Measurements from ENCODE around the gene PRKCZ. TPM values are rescaled to one million over a fixed set of nuclear protein-coding genes. Genes with fewer than 3 reads are reported as not detected.

PRKCZ gene
- total and polyA plus RNA-seq, 2 of the 4 experiments (the other 2 are of a cell fraction), result 2.0 to 3.5 TPM

DNA sequence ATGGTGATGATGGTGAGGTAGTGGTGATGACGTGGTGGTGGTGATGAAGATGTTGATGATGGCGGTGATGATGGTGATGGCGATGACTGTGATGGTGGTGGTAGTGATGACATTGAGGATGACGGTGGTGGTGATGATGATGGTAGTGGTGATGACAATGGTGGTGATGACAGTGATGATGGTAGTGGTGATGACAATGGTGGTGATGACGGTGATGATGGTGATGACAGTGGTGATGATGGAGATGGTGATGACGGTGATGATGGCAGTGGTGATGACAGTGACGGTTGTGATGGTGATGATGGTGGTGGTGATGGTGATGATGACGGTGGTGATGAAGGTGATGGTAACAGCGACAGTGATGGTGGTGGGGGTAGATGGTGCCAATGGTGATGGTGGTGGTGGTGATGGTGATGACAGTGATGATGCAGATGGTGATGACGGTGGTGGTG lies 105.0 kb downstream of the PRKCZ start:
- no peak overlapping the region for H2BK5ac ChIP-seq (ENCODE audit: low read depth, low read length, poor library complexity, severe bottlenecking)
- H3K9me1 ChIP-seq (ENCODE audit: insufficient read depth, low read length), result no peaks in the 10 kb centered on the region
- no peak overlapping the region for H2AK5ac ChIP-seq (ENCODE audit: low read depth, low read length)
- H4K8ac ChIP-seq (ENCODE audit: low read depth in 2 of 2, low read length in 2 of 2), result no peak overlapping the region
- no peak overlapping the region for H2BK20ac ChIP-seq (ENCODE audit: low read depth, low read length)
- no peak overlapping the region for H3K18ac ChIP-seq (ENCODE audit: low read depth, low read length)
- H3K79me1 ChIP-seq (ENCODE audit: low read depth in 1 of 2, low read length in 2 of 2), result no peaks in the 10 kb centered on the region
- dilution Hi-C loops (cut with HindIII; ENCODE audit: low sequenced_read_pairs, unreplicated experiment), result no loop called here
- WGBS, 2 experiments (ENCODE audit: extremely low coverage in 2 of 2, insufficient read length in 1 of 2), result 88% methylated on average over 9 of the region's 10 CpGs; no CpG with 5 or more reads in 1 of the 2 experiments
- H3K4ac ChIP-seq (ENCODE audit: low read depth, low read length), result no peak overlapping the region
- no peaks in the 10 kb centered on the region for H3K4me1 ChIP-seq (ENCODE audit: control insufficient read depth, insufficient read depth, low read length)
- no peaks in the 10 kb centered on the region for H3K36me3 ChIP-seq (ENCODE audit: control insufficient read depth, insufficient read depth, low read length)
- H3K9me3 ChIP-seq (ENCODE audit: control insufficient read depth, insufficient read depth, low read length), result no peaks in the 10 kb centered on the region
- in situ Hi-C loops (cut with MboI; ENCODE audit: low sequenced_read_pairs), result loop anchor here (10.0 kb wide), 1 partner anchor 190 kb away; no protein-coding TSS in a partner anchor
- no peak for ATAC-seq (ENCODE audit: low read depth)
- H3K9ac ChIP-seq (ENCODE audit: low read depth, low read length), result no peak overlapping the region
- POLR2A ChIA-PET (ENCODE audit: unreplicated experiment), result no interaction called here
- H2BK15ac ChIP-seq (ENCODE audit: low read depth, low read length), result no peak overlapping the region
- TF ChIP-seq, protein P1, sequence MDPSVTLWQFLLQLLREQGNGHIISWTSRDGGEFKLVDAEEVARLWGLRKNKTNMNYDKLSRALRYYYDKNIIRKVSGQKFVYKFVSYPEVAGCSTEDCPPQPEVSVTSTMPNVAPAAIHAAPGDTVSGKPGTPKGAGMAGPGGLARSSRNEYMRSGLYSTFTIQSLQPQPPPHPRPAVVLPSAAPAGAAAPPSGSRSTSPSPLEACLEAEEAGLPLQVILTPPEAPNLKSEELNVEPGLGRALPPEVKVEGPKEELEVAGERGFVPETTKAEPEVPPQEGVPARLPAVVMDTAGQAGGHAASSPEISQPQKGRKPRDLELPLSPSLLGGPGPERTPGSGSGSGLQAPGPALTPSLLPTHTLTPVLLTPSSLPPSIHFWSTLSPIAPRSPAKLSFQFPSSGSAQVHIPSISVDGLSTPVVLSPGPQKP (IDR thresholded peaks at IDR 0.05; ENCODE audit: borderline replicate concordance, low read depth, low read length), result no peak
- TF ChIP-seq, protein P2, sequence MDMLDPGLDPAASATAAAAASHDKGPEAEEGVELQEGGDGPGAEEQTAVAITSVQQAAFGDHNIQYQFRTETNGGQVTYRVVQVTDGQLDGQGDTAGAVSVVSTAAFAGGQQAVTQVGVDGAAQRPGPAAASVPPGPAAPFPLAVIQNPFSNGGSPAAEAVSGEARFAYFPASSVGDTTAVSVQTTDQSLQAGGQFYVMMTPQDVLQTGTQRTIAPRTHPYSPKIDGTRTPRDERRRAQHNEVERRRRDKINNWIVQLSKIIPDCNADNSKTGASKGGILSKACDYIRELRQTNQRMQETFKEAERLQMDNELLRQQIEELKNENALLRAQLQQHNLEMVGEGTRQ (IDR thresholded peaks at IDR 0.05; ENCODE audit: low read depth, low read length), result no peak
- no peak for TF ChIP-seq CEBPB (IDR thresholded peaks at IDR 0.05; ENCODE audit: low read depth, low read length)
- TF ChIP-seq MXI1 (IDR thresholded peaks at IDR 0.05; ENCODE audit: borderline replicate concordance, low read depth, low read length), result no peak
- TF ChIP-seq FOS (IDR thresholded peaks at IDR 0.05; ENCODE audit: low read depth, low read length), result no peak
- TF ChIP-seq SMC3 (IDR thresholded peaks at IDR 0.05; ENCODE audit: low read depth, low read length), result no peak
- no peak for TF ChIP-seq RCOR1 (IDR thresholded peaks at IDR 0.05; ENCODE audit: insufficient replicate concordance, low read length)
- no peak for TF ChIP-seq RFX5 (IDR thresholded peaks at IDR 0.05; ENCODE audit: low read depth, low read length)
- no peak for TF ChIP-seq POLR2A (IDR thresholded peaks at IDR 0.05; ENCODE audit: low read depth, low read length)
- TF ChIP-seq CHD1 (IDR thresholded peaks at IDR 0.05; ENCODE audit: low read depth, low read length), result no peak
- TF ChIP-seq, protein P3, sequence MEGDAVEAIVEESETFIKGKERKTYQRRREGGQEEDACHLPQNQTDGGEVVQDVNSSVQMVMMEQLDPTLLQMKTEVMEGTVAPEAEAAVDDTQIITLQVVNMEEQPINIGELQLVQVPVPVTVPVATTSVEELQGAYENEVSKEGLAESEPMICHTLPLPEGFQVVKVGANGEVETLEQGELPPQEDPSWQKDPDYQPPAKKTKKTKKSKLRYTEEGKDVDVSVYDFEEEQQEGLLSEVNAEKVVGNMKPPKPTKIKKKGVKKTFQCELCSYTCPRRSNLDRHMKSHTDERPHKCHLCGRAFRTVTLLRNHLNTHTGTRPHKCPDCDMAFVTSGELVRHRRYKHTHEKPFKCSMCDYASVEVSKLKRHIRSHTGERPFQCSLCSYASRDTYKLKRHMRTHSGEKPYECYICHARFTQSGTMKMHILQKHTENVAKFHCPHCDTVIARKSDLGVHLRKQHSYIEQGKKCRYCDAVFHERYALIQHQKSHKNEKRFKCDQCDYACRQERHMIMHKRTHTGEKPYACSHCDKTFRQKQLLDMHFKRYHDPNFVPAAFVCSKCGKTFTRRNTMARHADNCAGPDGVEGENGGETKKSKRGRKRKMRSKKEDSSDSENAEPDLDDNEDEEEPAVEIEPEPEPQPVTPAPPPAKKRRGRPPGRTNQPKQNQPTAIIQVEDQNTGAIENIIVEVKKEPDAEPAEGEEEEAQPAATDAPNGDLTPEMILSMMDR (conservative IDR thresholded peaks at IDR 0.05; ENCODE audit: low read depth, low read length), result no peak
- no peak for TF ChIP-seq RAD21 (IDR thresholded peaks at IDR 0.05; ENCODE audit: low read length)
- TF ChIP-seq BHLHE40 (IDR thresholded peaks at IDR 0.05; ENCODE audit: low read depth, low read length), result no peak
- TF ChIP-seq MAFK (IDR thresholded peaks at IDR 0.05; ENCODE audit: low read depth, low read length), result no peak
- TF ChIP-seq MAZ (IDR thresholded peaks at IDR 0.05; ENCODE audit: borderline replicate concordance, low read depth, low read length), result no peak
- no peak for TF ChIP-seq NFE2L2 (IDR thresholded peaks at IDR 0.05; ENCODE audit: low read depth, low read length)
- H2BK120ac ChIP-seq (ENCODE audit: low read depth, low read length), result no peak overlapping the region
- no peak overlapping the region for H2AK9ac ChIP-seq (replicated peaks; ENCODE audit: low read depth, low read length, poor library complexity)
- no peak overlapping the region for H3K23ac ChIP-seq (ENCODE audit: low read depth, low read length)
- H4K5ac ChIP-seq (ENCODE audit: low read depth, low read length), result no peak overlapping the region
- no peak overlapping the region for H4K91ac ChIP-seq (ENCODE audit: insufficient read depth, low read depth, low read length)
- no peak overlapping the region for H3K56ac ChIP-seq (ENCODE audit: extremely low read depth, insufficient read depth, low read length)
- H3K4me2 ChIP-seq (ENCODE audit: low read depth, low read length), result no peak overlapping the region
- peak overlapping the region; percentile 32 for H2AFZ ChIP-seq (replicated peaks; ENCODE audit: low read length, poor library complexity)
- intact Hi-C loops (cut with micrococcal nuclease), result no loop called here
- no peaks in the 10 kb centered on the region for H4K20me1 ChIP-seq (ENCODE audit: insufficient read depth, low read length)
- H3K27me3 ChIP-seq (ENCODE audit: control insufficient read depth, insufficient read depth, low read length), result peaks cover 8% of the 10 kb centered on the region; the same call in 1 of the 2 replicates
- no peak for DNase-seq
- H3K4me3 ChIP-seq (ENCODE audit: insufficient read depth, low read depth, low read length), result no peak overlapping the region
- CTCF ChIA-PET, result no interaction called here
- no peak overlapping the region for H3K27ac ChIP-seq (ENCODE audit: insufficient read depth, low read length)
- no peak overlapping the region for H3K14ac ChIP-seq (replicated peaks; ENCODE audit: low read depth, low read length)
- no TSS peak for BruUV-seq (replicated peaks)
